Progenitor cell of endocrine pancreas (in vitro differentiated cells): ENCODE results near the gene CAPRIN2. TPM values are rescaled to one million over a fixed set of nuclear protein-coding genes. Genes with fewer than 3 reads are reported as not detected.

Experiments
- DNase-seq: peaks from one replicate; pipeline ENCODE4 v3.0.0; 2021; ENCODE audit warnings: low spot score; ENCODE audit not compliant: unreplicated experiment
- H3K27ac Mint-ChIP-seq: 2 replicates; pipeline ENCODE4 v1.8.0; 2021; ENCODE audit warnings: mild to moderate bottlenecking, moderate library complexity, mixed read lengths
- H3K27me3 Mint-ChIP-seq: 2 replicates; pipeline ENCODE4 v1.8.0; 2021; ENCODE audit warnings: mixed read lengths
- H3K36me3 Mint-ChIP-seq: 2 replicates; pipeline ENCODE4 v1.8.0; 2022; ENCODE audit warnings: mixed read lengths; ENCODE audit not compliant: insufficient read depth
- H3K4me1 Mint-ChIP-seq: 2 replicates; pipeline ENCODE4 v1.8.0; 2021; ENCODE audit warnings: low read depth, mixed read lengths
- H3K4me3 Mint-ChIP-seq: 2 replicates; pipeline ENCODE4 v1.8.0; 2021; ENCODE audit warnings: low read depth, mild to moderate bottlenecking, moderate library complexity, mixed read lengths
- H3K9me3 Mint-ChIP-seq: 2 replicates; pipeline ENCODE4 v1.8.0; 2021; ENCODE audit warnings: low read depth, mixed read lengths
- CTCF ChIP-seq: fragments of 200-600 bp; sonication (generic); IDR thresholded peaks from one replicate; pipeline ENCODE4 v1.5.0; 2021; ENCODE audit warnings: antibody characterized with exemption, mild to moderate bottlenecking; ENCODE audit not compliant: unreplicated experiment
- total RNA-seq: library from RNA; stranded (reverse); gene quantifications from 2 replicates; pipeline ENCODE4 v1.2.1, GENCODE V29; 2021

Gene CAPRIN2
- total RNA-seq, 1 donor from 2014 or later: 91.5 TPM

- Mint-ChIP-seq H3K4me1 (peaks cover 2% of the 10 kb centered on the region), H3K36me3 (peaks cover 26% of the 10 kb centered on the region), H3K9me3 (no peaks in the 10 kb centered on the region), H3K27me3 (no peaks in the 10 kb centered on the region), H3K27ac (no peak overlapping the region), H3K4me3 (no peak overlapping the region)
- no peak for TF ChIP-seq CTCF
- DNase-seq: no peak
Observed at GRCh38 chr12:30661210-30661609, 93.5 kb downstream of the CAPRIN2 start.

Other genes starting within 250 kb of the CAPRIN2 start
- gene IPO8, start 59.1 kb downstream of the CAPRIN2 start, total RNA-seq: 90.3 and 93.3 TPM in 2 replicates
- 17.5 and 24.1 TPM in 2 replicates for gene TSPAN11, start 171.8 kb upstream of the CAPRIN2 start, total RNA-seq